ENCODE results near the gene RAB26.

Gene RAB26

GRCh38 chr16:2178321-2179106, 30.1 kb downstream of the RAB26 start:
- peak in 2 of 3 experiments; percentile 25 to 29 for DNase-seq (ENCODE audit: low read depth in 2 of 3, low spot score in 2 of 3)

- DNase-seq (ENCODE audit: low read depth in 2 of 3, low spot score in 2 of 3): no peak
Measured at GRCh38 chr16:2179107-2179501, 30.7 kb downstream of the RAB26 start.

GRCh38 chr16:2179576-2179975, 31.2 kb downstream of the RAB26 start:
- DNase-seq (ENCODE audit: low read depth in 2 of 3, low spot score in 2 of 3): no peak

- no peak for DNase-seq (ENCODE audit: low read depth in 2 of 3, low spot score in 2 of 3)
Measured at GRCh38 chr16:2180461-2180860, 32.0 kb downstream of the RAB26 start.

- no peak for DNase-seq (ENCODE audit: low read depth in 2 of 3, low spot score in 2 of 3)
Measured at GRCh38 chr16:2180962-2181923, 32.8 kb downstream of the RAB26 start.

GRCh38 chr16:2181952-2182351, 33.5 kb downstream of the RAB26 start:
- DNase-seq (ENCODE audit: low read depth in 2 of 3, low spot score in 2 of 3): no peak

- DNase-seq (ENCODE audit: low read depth in 2 of 3, low spot score in 2 of 3): no peak
Measured at GRCh38 chr16:2183671-2184070, 35.2 kb downstream of the RAB26 start.

GRCh38 chr16:2184346-2184745, 35.9 kb downstream of the RAB26 start:
- DNase-seq (ENCODE audit: low read depth in 2 of 3, low spot score in 2 of 3): no peak

- DNase-seq (ENCODE audit: low read depth in 2 of 3, low spot score in 2 of 3): no peak
Measured at GRCh38 chr16:2184962-2185361, 36.5 kb downstream of the RAB26 start.

- DNase-seq (ENCODE audit: low read depth in 2 of 3, low spot score in 2 of 3): no peak
Measured at GRCh38 chr16:2186064-2186463, 37.6 kb downstream of the RAB26 start.

GRCh38 chr16:2186505-2186904, 38.1 kb downstream of the RAB26 start:
- DNase-seq (ENCODE audit: low read depth in 2 of 3, low spot score in 2 of 3): no peak

GRCh38 chr16:2187212-2187611, 38.8 kb downstream of the RAB26 start:
- DNase-seq (ENCODE audit: low read depth in 2 of 3, low spot score in 2 of 3): no peak

- DNase-seq (ENCODE audit: low read depth in 2 of 3, low spot score in 2 of 3): no peak
Measured at GRCh38 chr16:2188395-2188794, 40.0 kb downstream of the RAB26 start.

GRCh38 chr16:2189252-2189893, 40.9 kb downstream of the RAB26 start:
- no peak for DNase-seq (ENCODE audit: low read depth in 2 of 3, low spot score in 2 of 3)

GRCh38 chr16:2190002-2190658, 41.7 kb downstream of the RAB26 start:
- no peak for DNase-seq (ENCODE audit: low read depth in 2 of 3, low spot score in 2 of 3)

- DNase-seq (ENCODE audit: low read depth in 2 of 3, low spot score in 2 of 3): no peak
Measured at GRCh38 chr16:2190659-2191445, 42.4 kb downstream of the RAB26 start.

GRCh38 chr16:2191446-2191706, 43.0 kb downstream of the RAB26 start:
- DNase-seq (ENCODE audit: low read depth in 2 of 3, low spot score in 2 of 3): no peak

- no peak for DNase-seq (ENCODE audit: low read depth in 2 of 3, low spot score in 2 of 3)
Measured at GRCh38 chr16:2194166-2194834, 45.9 kb downstream of the RAB26 start.

GRCh38 chr16:2194852-2195321, 46.5 kb downstream of the RAB26 start:
- DNase-seq (ENCODE audit: low read depth in 2 of 3, low spot score in 2 of 3): no peak
